ENCODE measurements around the gene EFCAB12. TPM values are rescaled to one million over a fixed set of nuclear protein-coding genes. Genes with fewer than 3 reads are reported as not detected.

EFCAB12 gene
- total and polyA plus RNA-seq, 2 of the 8 experiments (the other 6 are each of a cell fraction or from before 2014, with no cell fraction given): 0.60 to 0.99 TPM

- no peak for TF ChIP-seq RNF2 (IDR thresholded peaks at IDR 0.05; ENCODE audit: borderline replicate concordance, low read depth, low read length, missing control alignments, poor library complexity, severe bottlenecking)
- TF ChIP-seq CTBP2 (IDR thresholded peaks at IDR 0.05; ENCODE audit: borderline replicate concordance, insufficient read depth, insufficient read length, low read length): no peak
- no peak for TF ChIP-seq CEBPB (IDR thresholded peaks at IDR 0.05; ENCODE audit: low read depth, low read length)
- no peak for TF ChIP-seq SP4 (IDR thresholded peaks at IDR 0.05; ENCODE audit: low read length)
- TF ChIP-seq CBX8 (IDR thresholded peaks at IDR 0.05; ENCODE audit: borderline replicate concordance, low read depth, low read length): no peak
- TF ChIP-seq SIX5 (IDR thresholded peaks at IDR 0.05; ENCODE audit: low read depth, low read length): no peak
- TF ChIP-seq CTCF (IDR thresholded peaks at IDR 0.05; ENCODE audit: control extremely low read depth in 1 of 3, insufficient read depth in 1 of 3, low read depth in 1 of 3, low read length in 3 of 3): no peak
Observed at GRCh38 chr3:129371041-129371826, 57.2 kb downstream of the EFCAB12 start (continued).

All from H1 (cell line).